Iris pigment epithelial cell (primary cell): ENCODE measurements around the gene LYZL6.
A peak's percentile ranks its signal among the peaks of the same experiment; 100 is the strongest.
"Not testable (repeated sequence)": the region's sequence is repeated elsewhere in the genome, so short reads cannot be mapped to it uniquely, and the experiment has no call there.

Source experiments
- DNase-seq: peaks from one replicate; pipeline ENCODE4 v3.0.0-alpha.2; 2011; ENCODE audit warnings: low read depth

The LYZL6 gene

GRCh38 chr17:35944151-35944550 is 638 bp upstream of the LYZL6 start:
- no peak for DNase-seq

- no peak for DNase-seq
Measured at GRCh38 chr17:35942588-35943186, 826 bp downstream of the LYZL6 start.

- DNase-seq: not testable (repeated sequence)
Measured at GRCh38 chr17:35938492-35938891, 5.0 kb downstream of the LYZL6 start.

GRCh38 chr17:35936063-35936462 is 7.5 kb downstream of the LYZL6 start:
- no peak for DNase-seq

- no peak for DNase-seq
Measured at GRCh38 chr17:35934760-35935159, 8.8 kb downstream of the LYZL6 start.

GRCh38 chr17:35932586-35932985 is 10.9 kb downstream of the LYZL6 start:
- peak; percentile 24 for DNase-seq

- peak; percentile 69 for DNase-seq
Measured at GRCh38 chr17:35931794-35932425, 11.6 kb downstream of the LYZL6 start.

- DNase-seq: peak; percentile 53
Measured at GRCh38 chr17:35930211-35931065, 13.1 kb downstream of the LYZL6 start, which contains the start of gene RDM1. Gene RDM1 (minus strand): TSS chr17:35930773. CDS start chr17:35930727, 46 bp downstream.

- DNase-seq: no peak
Measured at GRCh38 chr17:35927714-35928113, 15.8 kb downstream of the LYZL6 start.

- DNase-seq: no peak
Measured at GRCh38 chr17:35923609-35924114, 19.9 kb downstream of the LYZL6 start.

- DNase-seq: no peak
Measured at GRCh38 chr17:35920229-35920628, 23.3 kb downstream of the LYZL6 start.

- DNase-seq: no peak
Measured at GRCh38 chr17:35918665-35919064, 24.8 kb downstream of the LYZL6 start.

- no peak for DNase-seq
Measured at GRCh38 chr17:35917519-35918213, 25.8 kb downstream of the LYZL6 start.

- DNase-seq: no peak
Measured at GRCh38 chr17:35915153-35915964, 28.2 kb downstream of the LYZL6 start.

GRCh38 chr17:35914354-35914753 is 29.2 kb downstream of the LYZL6 start:
- no peak for DNase-seq

- no peak for DNase-seq
Measured at GRCh38 chr17:35913609-35914008, 29.9 kb downstream of the LYZL6 start.

GRCh38 chr17:35912942-35913341 is 30.6 kb downstream of the LYZL6 start:
- no peak for DNase-seq

GRCh38 chr17:35912339-35912912 is 31.1 kb downstream of the LYZL6 start:
- no peak for DNase-seq

GRCh38 chr17:35909408-35909807 is 34.1 kb downstream of the LYZL6 start:
- no peak for DNase-seq

- no peak for DNase-seq
Measured at GRCh38 chr17:35907691-35908090, 35.8 kb downstream of the LYZL6 start.
